ENCODE data around the gene PLA2R1. TPM values are rescaled to one million over a fixed set of nuclear protein-coding genes. Genes with fewer than 3 reads are reported as not detected.

Gene PLA2R1
- total RNA-seq, 1 experiment from 2014 or later: 0.39 TPM

- Histone ChIP-seq H3K27me3 (replicated peaks; ENCODE audit: control insufficient read depth, insufficient read depth, low read length) (no peaks in the 10 kb centered on the region), H3K4me3 (ENCODE audit: low read depth, low read length) (no peak overlapping the region), H3K9me3 (no peaks in the 10 kb centered on the region), H3K36me3 (ENCODE audit: control insufficient read depth, insufficient read depth, low read length) (no peaks in the 10 kb centered on the region), H3K4me1 (no peaks in the 10 kb centered on the region)
- CTCF ChIA-PET: no interaction called here
- Mint-ChIP-seq H3K4me3 (ENCODE audit: unreplicated experiment) (no peak overlapping the region), H3K36me3 (ENCODE audit: insufficient read depth, unreplicated experiment) (no peaks in the 10 kb centered on the region), H3K27ac (ENCODE audit: unreplicated experiment) (no peak overlapping the region), H3K9me3 (ENCODE audit: unreplicated experiment) (no peaks in the 10 kb centered on the region), H3K27me3 (ENCODE audit: insufficient read depth, unreplicated experiment) (peaks cover 16% of the 10 kb centered on the region), H3K4me1 (ENCODE audit: low read depth, unreplicated experiment) (no peaks in the 10 kb centered on the region)
- no TSS peak for BruUV-seq (replicated peaks)
- POLR2A ChIA-PET: no interaction called here
- TF ChIP-seq, protein P1, sequence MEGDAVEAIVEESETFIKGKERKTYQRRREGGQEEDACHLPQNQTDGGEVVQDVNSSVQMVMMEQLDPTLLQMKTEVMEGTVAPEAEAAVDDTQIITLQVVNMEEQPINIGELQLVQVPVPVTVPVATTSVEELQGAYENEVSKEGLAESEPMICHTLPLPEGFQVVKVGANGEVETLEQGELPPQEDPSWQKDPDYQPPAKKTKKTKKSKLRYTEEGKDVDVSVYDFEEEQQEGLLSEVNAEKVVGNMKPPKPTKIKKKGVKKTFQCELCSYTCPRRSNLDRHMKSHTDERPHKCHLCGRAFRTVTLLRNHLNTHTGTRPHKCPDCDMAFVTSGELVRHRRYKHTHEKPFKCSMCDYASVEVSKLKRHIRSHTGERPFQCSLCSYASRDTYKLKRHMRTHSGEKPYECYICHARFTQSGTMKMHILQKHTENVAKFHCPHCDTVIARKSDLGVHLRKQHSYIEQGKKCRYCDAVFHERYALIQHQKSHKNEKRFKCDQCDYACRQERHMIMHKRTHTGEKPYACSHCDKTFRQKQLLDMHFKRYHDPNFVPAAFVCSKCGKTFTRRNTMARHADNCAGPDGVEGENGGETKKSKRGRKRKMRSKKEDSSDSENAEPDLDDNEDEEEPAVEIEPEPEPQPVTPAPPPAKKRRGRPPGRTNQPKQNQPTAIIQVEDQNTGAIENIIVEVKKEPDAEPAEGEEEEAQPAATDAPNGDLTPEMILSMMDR (IDR thresholded peaks at IDR 0.05; ENCODE audit: insufficient read depth in 1 of 2, low read depth in 1 of 2, low read length in 1 of 2, severe bottlenecking in 1 of 2, unreplicated experiment in 1 of 2): no peak
- DNase-seq: no peak
- intact Hi-C loops (cut with micrococcal nuclease; ENCODE audit: unreplicated experiment): no loop called here
Measured at GRCh38 chr2:160055726-160056108, 6.7 kb downstream of the PLA2R1 start.

- ChIA-PET POLR2A (no interaction called here), CTCF (no interaction called here)
- H3K4me3 ChIP-seq (ENCODE audit: low read depth, low read length): no peak overlapping the region
- Mint-ChIP-seq H3K4me3 (ENCODE audit: unreplicated experiment) (no peak overlapping the region), H3K27ac (ENCODE audit: unreplicated experiment) (no peak overlapping the region), H3K36me3 (ENCODE audit: insufficient read depth, unreplicated experiment) (no peaks in the 10 kb centered on the region), H3K27me3 (ENCODE audit: insufficient read depth, unreplicated experiment) (peaks cover 16% of the 10 kb centered on the region), H3K4me1 (ENCODE audit: low read depth, unreplicated experiment) (no peaks in the 10 kb centered on the region), H3K9me3 (ENCODE audit: unreplicated experiment) (no peaks in the 10 kb centered on the region)
- no peaks in the 10 kb centered on the region for H3K36me3 ChIP-seq (ENCODE audit: control insufficient read depth, insufficient read depth, low read length)
- no TSS peak for BruUV-seq (replicated peaks)
- H3K4me1 ChIP-seq: no peaks in the 10 kb centered on the region
- intact Hi-C loops (cut with micrococcal nuclease; ENCODE audit: unreplicated experiment): no loop called here
- H3K9me3 ChIP-seq: no peaks in the 10 kb centered on the region
- DNase-seq: no peak
- no peaks in the 10 kb centered on the region for H3K27me3 ChIP-seq (replicated peaks; ENCODE audit: control insufficient read depth, insufficient read depth, low read length)
- TF ChIP-seq, protein P1 (IDR thresholded peaks at IDR 0.05; ENCODE audit: insufficient read depth in 1 of 2, low read depth in 1 of 2, low read length in 1 of 2, severe bottlenecking in 1 of 2, unreplicated experiment in 1 of 2): no peak
Measured at GRCh38 chr2:160054984-160055725, 7.3 kb downstream of the PLA2R1 start.

DNA sequence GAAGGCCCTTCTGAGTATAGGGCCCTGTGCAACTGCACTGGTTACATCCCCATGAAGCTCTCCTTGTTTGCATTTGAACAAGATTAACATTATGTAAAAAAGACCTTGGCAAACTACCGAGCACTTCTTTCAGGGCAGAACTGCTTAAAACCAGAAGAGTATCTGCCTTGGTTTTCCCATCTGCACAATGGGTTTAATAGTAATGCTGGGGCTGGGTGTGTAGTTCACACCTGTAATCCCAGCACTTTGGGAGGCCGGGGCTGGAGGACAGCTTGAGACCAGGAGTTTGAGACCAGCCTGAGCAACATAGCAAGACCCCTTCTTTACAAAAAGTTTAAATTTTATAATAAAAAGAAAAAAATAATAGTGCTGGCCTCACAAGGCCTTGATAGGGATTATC is 8.5 kb downstream of the PLA2R1 start:
- Histone ChIP-seq H3K4me1 (no peaks in the 10 kb centered on the region), H3K4me3 (ENCODE audit: low read depth, low read length) (no peak overlapping the region), H3K9me3 (no peaks in the 10 kb centered on the region), H3K27me3 (replicated peaks; ENCODE audit: control insufficient read depth, insufficient read depth, low read length) (no peaks in the 10 kb centered on the region), H3K36me3 (ENCODE audit: control insufficient read depth, insufficient read depth, low read length) (no peaks in the 10 kb centered on the region)
- H3K4me3 Mint-ChIP-seq (ENCODE audit: unreplicated experiment): no peak overlapping the region
- intact Hi-C loops (cut with micrococcal nuclease; ENCODE audit: unreplicated experiment): no loop called here
- no TSS peak for BruUV-seq (replicated peaks)
- no peak for DNase-seq
- ChIA-PET CTCF (no interaction called here), POLR2A (no interaction called here)
- no peaks in the 10 kb centered on the region for H3K9me3 Mint-ChIP-seq (ENCODE audit: unreplicated experiment)
- TF ChIP-seq, protein P1 (IDR thresholded peaks at IDR 0.05; ENCODE audit: insufficient read depth in 1 of 2, low read depth in 1 of 2, low read length in 1 of 2, severe bottlenecking in 1 of 2, unreplicated experiment in 1 of 2): no peak
- peaks cover 16% of the 10 kb centered on the region for H3K27me3 Mint-ChIP-seq (ENCODE audit: insufficient read depth, unreplicated experiment)
- H3K4me1 Mint-ChIP-seq (ENCODE audit: low read depth, unreplicated experiment): no peaks in the 10 kb centered on the region
- H3K27ac Mint-ChIP-seq (ENCODE audit: unreplicated experiment): no peak overlapping the region
- no peaks in the 10 kb centered on the region for H3K36me3 Mint-ChIP-seq (ENCODE audit: insufficient read depth, unreplicated experiment)

All from Caco-2 (cell line).